Measurements from ENCODE around the gene SH3D19.

GRCh38 chr4:151152028-151152427, 173.4 kb downstream of the SH3D19 start:
- TF ChIP-seq CTCF (IDR thresholded peaks at IDR 0.05): no peak
- no peak for TF ChIP-seq RFX5 (IDR thresholded peaks at IDR 0.05)
- no peak for TF ChIP-seq MYC (IDR thresholded peaks at IDR 0.05; ENCODE audit: borderline replicate concordance, low read length)
- no peak for TF ChIP-seq HDAC2 (IDR thresholded peaks at IDR 0.05)
- TF ChIP-seq POLR2A (IDR thresholded peaks at IDR 0.05; ENCODE audit: low read length): no peak
- TF ChIP-seq CEBPB (IDR thresholded peaks at IDR 0.05): no peak
- no peak for TF ChIP-seq RAD21 (conservative IDR thresholded peaks at IDR 0.05 in 1 of 2, IDR thresholded peaks at IDR 0.05 in 1 of 2)
- TF ChIP-seq MAX (IDR thresholded peaks at IDR 0.05): no peak
- no peak for TF ChIP-seq BHLHE40 (IDR thresholded peaks at IDR 0.05; ENCODE audit: low read depth, low read length)
- no peak for TF ChIP-seq TP53 (CRISPR knock-in tag; IDR thresholded peaks at IDR 0.05)
- no peak for TF ChIP-seq SMC3 (IDR thresholded peaks at IDR 0.05)
- no peak for TF ChIP-seq REST (IDR thresholded peaks at IDR 0.05)
- no peak for TF ChIP-seq KDM5A (IDR thresholded peaks at IDR 0.05)
- no peak for TF ChIP-seq RARB (CRISPR knock-in tag; IDR thresholded peaks at IDR 0.05)

Data from A549 (cell line).